GM19099 (cell line): ENCODE measurements around the gene FLOT1.

Source experiments
- POLR2A ChIP-seq: IDR thresholded peaks from 3 replicates; pipeline ENCODE4 v1.6.1; 2011; ENCODE audit warnings: low read depth; ENCODE audit not compliant: insufficient read length; ENCODE audit errors: extremely low read depth

FLOT1 gene

GRCh38 chr6:30720738-30721197, 21.7 kb downstream of the FLOT1 start:
- TF ChIP-seq POLR2A = no peak

- TF ChIP-seq POLR2A = peak; percentile 91
Measured at GRCh38 chr6:30719791-30720737, 22.4 kb downstream of the FLOT1 start, which contains the start of gene TUBB. Gene TUBB, plus strand, starts transcription at chr6:30720352. Its CDS starts 155 bp downstream, at chr6:30720507.

- TF ChIP-seq POLR2A = no peak
Measured at GRCh38 chr6:30719356-30719755, 23.1 kb downstream of the FLOT1 start.

GRCh38 chr6:30717129-30717844, 25.2 kb downstream of the FLOT1 start, which contains the start of gene MDC1:
Gene MDC1, minus strand, starts transcription at chr6:30717281. Its CDS starts 2,106 bp downstream, at chr6:30715175.
- peak; percentile 93 for TF ChIP-seq POLR2A

- no peak for TF ChIP-seq POLR2A
Measured at GRCh38 chr6:30716879-30717128, 25.7 kb downstream of the FLOT1 start.

- TF ChIP-seq POLR2A = no peak
Measured at GRCh38 chr6:30714263-30714662, 28.2 kb downstream of the FLOT1 start.

GRCh38 chr6:30712441-30712945, 30.0 kb downstream of the FLOT1 start:
- no peak for TF ChIP-seq POLR2A

- TF ChIP-seq POLR2A = peak; percentile 25
Measured at GRCh38 chr6:30711758-30712380, 30.6 kb downstream of the FLOT1 start.

GRCh38 chr6:30709101-30709868, 33.2 kb downstream of the FLOT1 start:
- no peak for TF ChIP-seq POLR2A

GRCh38 chr6:30707281-30707850, 35.1 kb downstream of the FLOT1 start:
- no peak for TF ChIP-seq POLR2A

- no peak for TF ChIP-seq POLR2A
Measured at GRCh38 chr6:30705620-30706019, 36.9 kb downstream of the FLOT1 start.

GRCh38 chr6:30703821-30704220, 38.7 kb downstream of the FLOT1 start:
- no peak for TF ChIP-seq POLR2A

- TF ChIP-seq POLR2A = no peak
Measured at GRCh38 chr6:30703011-30703410, 39.5 kb downstream of the FLOT1 start.

GRCh38 chr6:30700340-30700739, 42.1 kb downstream of the FLOT1 start:
- TF ChIP-seq POLR2A = no peak
